DND-41 (cell line): ENCODE measurements around the gene SYNGR3.

Experiments used
- EZH2 ChIP-seq: IDR thresholded peaks from 3 replicates; pipeline ENCODE4 v1.6.1; 2012; ENCODE audit warnings: borderline replicate concordance, low read depth, mild to moderate bottlenecking, moderate library complexity, low read length, inconsistent platforms; ENCODE audit not compliant: severe bottlenecking
- TF ChIP-seq, protein P1 (sequence below): IDR thresholded peaks from 2 replicates; pipeline ENCODE4 v1.5.1; 2012; ENCODE audit warnings: borderline replicate concordance, low read length, moderate library complexity, mild to moderate bottlenecking; ENCODE audit not compliant: poor library complexity, severe bottlenecking; ENCODE audit errors: extremely low read depth

DNA sequence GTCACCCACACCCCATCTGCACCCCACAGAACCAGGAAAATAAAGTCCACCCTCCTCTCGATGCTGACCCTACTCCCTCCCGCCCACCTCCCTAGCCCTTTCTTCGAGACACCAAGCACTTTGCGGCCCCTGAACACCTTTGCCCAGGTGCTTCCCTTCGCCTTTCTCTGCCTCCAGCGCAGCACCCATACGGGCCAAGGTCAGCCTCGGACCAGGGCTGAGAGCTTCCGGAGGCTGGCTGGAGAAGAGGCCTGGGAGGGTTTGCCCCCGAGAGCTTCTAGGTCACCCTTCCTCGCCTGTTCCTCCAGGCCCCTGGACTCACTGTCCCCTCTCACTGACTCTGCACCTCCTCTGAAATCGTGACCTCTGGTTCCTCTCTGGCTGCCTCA lies 34.3 kb downstream of the SYNGR3 start:
- TF ChIP-seq, protein P1, sequence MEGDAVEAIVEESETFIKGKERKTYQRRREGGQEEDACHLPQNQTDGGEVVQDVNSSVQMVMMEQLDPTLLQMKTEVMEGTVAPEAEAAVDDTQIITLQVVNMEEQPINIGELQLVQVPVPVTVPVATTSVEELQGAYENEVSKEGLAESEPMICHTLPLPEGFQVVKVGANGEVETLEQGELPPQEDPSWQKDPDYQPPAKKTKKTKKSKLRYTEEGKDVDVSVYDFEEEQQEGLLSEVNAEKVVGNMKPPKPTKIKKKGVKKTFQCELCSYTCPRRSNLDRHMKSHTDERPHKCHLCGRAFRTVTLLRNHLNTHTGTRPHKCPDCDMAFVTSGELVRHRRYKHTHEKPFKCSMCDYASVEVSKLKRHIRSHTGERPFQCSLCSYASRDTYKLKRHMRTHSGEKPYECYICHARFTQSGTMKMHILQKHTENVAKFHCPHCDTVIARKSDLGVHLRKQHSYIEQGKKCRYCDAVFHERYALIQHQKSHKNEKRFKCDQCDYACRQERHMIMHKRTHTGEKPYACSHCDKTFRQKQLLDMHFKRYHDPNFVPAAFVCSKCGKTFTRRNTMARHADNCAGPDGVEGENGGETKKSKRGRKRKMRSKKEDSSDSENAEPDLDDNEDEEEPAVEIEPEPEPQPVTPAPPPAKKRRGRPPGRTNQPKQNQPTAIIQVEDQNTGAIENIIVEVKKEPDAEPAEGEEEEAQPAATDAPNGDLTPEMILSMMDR, result no peak
- TF ChIP-seq EZH2, result no peak
